H9 (cell line): ENCODE data around the gene WWC2. TPM values are rescaled to one million over a fixed set of nuclear protein-coding genes. Genes with fewer than 3 reads are reported as not detected.

Experiments
- DNase-seq: peaks from one replicate; pipeline ENCODE4 v3.0.0-alpha.2; 2017
- H2AFZ ChIP-seq: one replicate; pipeline ENCODE4 v1.6.1; 2013; ENCODE audit warnings: mild to moderate bottlenecking, low read length, control low read depth, moderate library complexity
- H2AK5ac ChIP-seq: 2 replicates; pipeline ENCODE4 v1.6.1; 2013; ENCODE audit warnings: low read length, control low read depth, mixed read lengths; ENCODE audit not compliant: insufficient read length
- H2BK120ac ChIP-seq: one replicate; pipeline ENCODE4 v1.6.1; 2013; ENCODE audit warnings: low read depth, mild to moderate bottlenecking, low read length, control low read depth, inconsistent platforms; ENCODE audit not compliant: poor library complexity, severe bottlenecking
- H2BK12ac ChIP-seq: 2 replicates; pipeline ENCODE4 v1.6.1; 2013; ENCODE audit warnings: low read length, control low read depth, mixed read lengths, low read depth; ENCODE audit not compliant: insufficient read length
- H2BK15ac ChIP-seq: 2 replicates; pipeline ENCODE4 v1.6.1; 2013; ENCODE audit warnings: low read depth, low read length, control low read depth
- H2BK20ac ChIP-seq: one replicate; pipeline ENCODE4 v1.6.1; 2013; ENCODE audit warnings: low read depth, mild to moderate bottlenecking, low read length, control low read depth, inconsistent platforms; ENCODE audit not compliant: poor library complexity, severe bottlenecking
- H2BK5ac ChIP-seq: 2 replicates; pipeline ENCODE4 v1.6.1; 2013; ENCODE audit warnings: low read length, control low read depth, mixed read lengths; ENCODE audit not compliant: insufficient read length
- H3K14ac ChIP-seq: 2 replicates; pipeline ENCODE4 v1.6.1; 2013; ENCODE audit warnings: low read length, control low read depth; ENCODE audit not compliant: insufficient read depth
- H3K18ac ChIP-seq: 2 replicates; pipeline ENCODE4 v1.6.1; 2013; ENCODE audit warnings: low read depth, mild to moderate bottlenecking, mixed read lengths, low read length, control low read depth; ENCODE audit not compliant: insufficient read length
- H3K23ac ChIP-seq: 2 replicates; pipeline ENCODE4 v1.6.1; 2013; ENCODE audit warnings: low read length, control low read depth, mixed read lengths, low read depth; ENCODE audit not compliant: insufficient read length
- H3K23me2 ChIP-seq: 2 replicates; pipeline ENCODE4 v1.6.1; 2013; ENCODE audit warnings: low read depth, mild to moderate bottlenecking, mixed read lengths, low read length, control low read depth; ENCODE audit not compliant: insufficient read length, poor library complexity, severe bottlenecking
- H3K27ac ChIP-seq: 2 replicates; pipeline ENCODE4 v1.5.1; 2013; ENCODE audit warnings: low read length, control low read depth, mixed read lengths, low read depth; ENCODE audit not compliant: insufficient read length
- H3K27me3 ChIP-seq: 2 replicates; pipeline ENCODE4 v1.6.1; 2013; ENCODE audit warnings: low read length, control low read depth, inconsistent platforms; ENCODE audit not compliant: insufficient read depth
- H3K4ac ChIP-seq: 2 replicates; pipeline ENCODE4 v1.6.1; 2013; ENCODE audit warnings: low read depth, mild to moderate bottlenecking, control low read depth, inconsistent platforms, low read length, moderate library complexity
- H3K4me1 ChIP-seq: 2 replicates; pipeline ENCODE4 v1.6.1; 2013; ENCODE audit warnings: low read length, control low read depth, inconsistent platforms; ENCODE audit not compliant: insufficient read depth
- H3K4me2 ChIP-seq: 2 replicates; pipeline ENCODE4 v1.6.1; 2013; ENCODE audit warnings: low read length, control low read depth, mixed read lengths; ENCODE audit not compliant: insufficient read length, insufficient read depth
- H3K56ac ChIP-seq: 2 replicates; pipeline ENCODE4 v1.6.1; 2013; ENCODE audit warnings: low read depth, mild to moderate bottlenecking, mixed read lengths, low read length, control low read depth; ENCODE audit not compliant: insufficient read length
- H3K79me1 ChIP-seq: 2 replicates; pipeline ENCODE4 v1.6.1; 2013; ENCODE audit warnings: low read depth, mild to moderate bottlenecking, moderate library complexity, low read length, control low read depth, inconsistent platforms; ENCODE audit not compliant: insufficient read depth, poor library complexity, severe bottlenecking
- H3K79me2 ChIP-seq: 2 replicates; pipeline ENCODE4 v1.6.1; 2013; ENCODE audit warnings: low read length, control low read depth, inconsistent platforms; ENCODE audit not compliant: insufficient read depth
- H3K9ac ChIP-seq: 2 replicates; pipeline ENCODE4 v1.6.1; 2013; ENCODE audit warnings: low read length, control low read depth, mixed read lengths; ENCODE audit not compliant: insufficient read length; ENCODE audit errors: extremely low read depth
- H3K9me3 ChIP-seq: one replicate; pipeline ENCODE4 v1.6.1; 2013; ENCODE audit warnings: low read depth, low read length, inconsistent platforms; ENCODE audit not compliant: control insufficient read depth
- H3T11ph ChIP-seq: one replicate; pipeline ENCODE4 v1.6.1; 2013; ENCODE audit warnings: mild to moderate bottlenecking, low read length, control low read depth, inconsistent platforms
- H4K20me1 ChIP-seq: one replicate; pipeline ENCODE4 v1.6.1; 2013; ENCODE audit not compliant: control insufficient read depth, insufficient read length, insufficient read depth
- H4K5ac ChIP-seq: 2 replicates; pipeline ENCODE4 v1.6.1; 2013; ENCODE audit warnings: low read depth, mild to moderate bottlenecking, mixed read lengths, low read length, control low read depth; ENCODE audit not compliant: insufficient read length
- H4K8ac ChIP-seq: replicated peaks from 2 replicates; pipeline ENCODE4 v1.6.1; 2013; ENCODE audit warnings: low read length, control low read depth, mixed read lengths, low read depth; ENCODE audit not compliant: insufficient read length
- H4K91ac ChIP-seq: 2 replicates; pipeline ENCODE4 v1.6.1; 2013; ENCODE audit warnings: low read depth, mild to moderate bottlenecking, moderate library complexity, mixed read lengths, low read length, control low read depth; ENCODE audit not compliant: insufficient read length
- H3K27ac Mint-ChIP-seq, 3 experiments: 2 replicates in 2 of 3; 3 replicates in 1 of 3; pipeline ENCODE4 v1.8.0; 2020 to 2021; ENCODE audit warnings: mixed read lengths in 3 of 3, mild to moderate bottlenecking in 1 of 3, moderate library complexity in 1 of 3
- H3K27me3 Mint-ChIP-seq: 2 replicates; pipeline ENCODE4 v1.8.0; 2021; ENCODE audit warnings: low read depth, mild to moderate bottlenecking, moderate library complexity, mixed read lengths
- H3K36me3 Mint-ChIP-seq, 3 experiments: 2 replicates in 2 of 3; 3 replicates in 1 of 3; pipeline ENCODE4 v1.8.0; 2020 to 2021; ENCODE audit warnings: low read depth in 3 of 3, mixed read lengths in 3 of 3; ENCODE audit not compliant: insufficient read depth in 1 of 3
- H3K4me1 Mint-ChIP-seq, 2 experiments: 2 replicates each; pipeline ENCODE4 v1.8.0; 2020; ENCODE audit warnings: mixed read lengths in 2 of 2
- H3K4me3 Mint-ChIP-seq, 2 experiments: 2 replicates in 1 of 2; 3 replicates in 1 of 2; pipeline ENCODE4 v1.8.0; 2020 to 2021; ENCODE audit warnings: mild to moderate bottlenecking in 2 of 2, mixed read lengths in 2 of 2, moderate library complexity in 1 of 2
- H3K9me3 Mint-ChIP-seq, 2 experiments: 2 replicates in 1 of 2; 3 replicates in 1 of 2; pipeline ENCODE4 v1.8.0; 2020; ENCODE audit warnings: mild to moderate bottlenecking in 2 of 2, mixed read lengths in 2 of 2, moderate library complexity in 1 of 2
- WGBS: extraction: QIAGEN DNeasy Blood & Tissue Kit; methylation state at CpG from one replicate; pipeline ENCODE4 v1.1.7; 2013; ENCODE audit warnings: missing lambda C conversion rate, low lambda C conversion rate, mixed read lengths; ENCODE audit not compliant: insufficient read length; ENCODE audit errors: extremely low coverage; 5-methylcytosine and 5-hydroxymethylcytosine counted together
- total RNA-seq: library from RNA; stranded (reverse); gene quantifications from 2 replicates; pipeline ENCODE4 v1.2.1, GENCODE V29; 2021
- TF ChIP-seq, protein P1 (sequence below): fragments of 200-600 bp; sonication (generic); conservative IDR thresholded peaks from 3 replicates; pipeline ENCODE4 v1.8.0; 2021; ENCODE audit warnings: antibody characterized with exemption, mild to moderate bottlenecking

WWC2 gene
- total RNA-seq, 1 experiment from 2014 or later = 106 TPM

- no peaks in the 10 kb centered on the region for H3K27me3 ChIP-seq
- no peak overlapping the region for H3K27ac ChIP-seq
- H3K9me3 Mint-ChIP-seq = no peaks in the 10 kb centered on the region; a peak in 1 of 5 replicates
- no peaks in the 10 kb centered on the region for H3K79me2 ChIP-seq
- no peak overlapping the region for H3K4me2 ChIP-seq
- H3K27me3 Mint-ChIP-seq = peaks cover 3% of the 10 kb centered on the region
- no peak overlapping the region for H3T11ph ChIP-seq
- no CpG with 5 or more reads among the region's 7 CpGs for WGBS
- no peaks in the 10 kb centered on the region for H3K23me2 ChIP-seq
- no peaks in the 10 kb centered on the region for H3K4me1 ChIP-seq
- no peak overlapping the region for H3K27ac Mint-ChIP-seq
- H3K23ac ChIP-seq = no peak overlapping the region
- peaks cover 0 to 4% of the 10 kb centered on the region in 2 experiments; a peak in 1 of 4 replicates for H3K4me1 Mint-ChIP-seq
- no peak overlapping the region for H3K4ac ChIP-seq
- H4K8ac ChIP-seq = no peak overlapping the region
- no peak overlapping the region for H2BK15ac ChIP-seq
- H2BK12ac ChIP-seq = no peak overlapping the region
- no peak overlapping the region for H2AK5ac ChIP-seq
- H3K14ac ChIP-seq = no peak overlapping the region
- TF ChIP-seq, protein P1, sequence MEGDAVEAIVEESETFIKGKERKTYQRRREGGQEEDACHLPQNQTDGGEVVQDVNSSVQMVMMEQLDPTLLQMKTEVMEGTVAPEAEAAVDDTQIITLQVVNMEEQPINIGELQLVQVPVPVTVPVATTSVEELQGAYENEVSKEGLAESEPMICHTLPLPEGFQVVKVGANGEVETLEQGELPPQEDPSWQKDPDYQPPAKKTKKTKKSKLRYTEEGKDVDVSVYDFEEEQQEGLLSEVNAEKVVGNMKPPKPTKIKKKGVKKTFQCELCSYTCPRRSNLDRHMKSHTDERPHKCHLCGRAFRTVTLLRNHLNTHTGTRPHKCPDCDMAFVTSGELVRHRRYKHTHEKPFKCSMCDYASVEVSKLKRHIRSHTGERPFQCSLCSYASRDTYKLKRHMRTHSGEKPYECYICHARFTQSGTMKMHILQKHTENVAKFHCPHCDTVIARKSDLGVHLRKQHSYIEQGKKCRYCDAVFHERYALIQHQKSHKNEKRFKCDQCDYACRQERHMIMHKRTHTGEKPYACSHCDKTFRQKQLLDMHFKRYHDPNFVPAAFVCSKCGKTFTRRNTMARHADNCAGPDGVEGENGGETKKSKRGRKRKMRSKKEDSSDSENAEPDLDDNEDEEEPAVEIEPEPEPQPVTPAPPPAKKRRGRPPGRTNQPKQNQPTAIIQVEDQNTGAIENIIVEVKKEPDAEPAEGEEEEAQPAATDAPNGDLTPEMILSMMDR = no peak
- DNase-seq = no peak
- H2BK120ac ChIP-seq = no peak overlapping the region
- no peaks in the 10 kb centered on the region for H3K79me1 ChIP-seq
- H3K4me3 Mint-ChIP-seq = no peak overlapping the region
- no peak overlapping the region for H4K91ac ChIP-seq
- no peak overlapping the region for H2BK5ac ChIP-seq
- no peaks in the 10 kb centered on the region for H3K9me3 ChIP-seq
- no peak overlapping the region for H3K9ac ChIP-seq
- H2AFZ ChIP-seq = no peak overlapping the region
- no peak overlapping the region for H3K18ac ChIP-seq
- H3K36me3 Mint-ChIP-seq = no peaks in the 10 kb centered on the region; a peak in 1 of 7 replicates
- no peak overlapping the region for H4K5ac ChIP-seq
- no peaks in the 10 kb centered on the region for H4K20me1 ChIP-seq
- H2BK20ac ChIP-seq = no peak overlapping the region
- H3K56ac ChIP-seq = no peak overlapping the region
These were observed 238.8 kb downstream of the WWC2 start for GRCh38 chr4:183337833-183338232.
